ENCODE results near the gene UPF1.

Gene UPF1

GRCh38 chr19:18857223-18857622 lies 25.5 kb downstream of the UPF1 start:
- DNase-seq (ENCODE audit: low read depth, low spot score) = no peak

DNA sequence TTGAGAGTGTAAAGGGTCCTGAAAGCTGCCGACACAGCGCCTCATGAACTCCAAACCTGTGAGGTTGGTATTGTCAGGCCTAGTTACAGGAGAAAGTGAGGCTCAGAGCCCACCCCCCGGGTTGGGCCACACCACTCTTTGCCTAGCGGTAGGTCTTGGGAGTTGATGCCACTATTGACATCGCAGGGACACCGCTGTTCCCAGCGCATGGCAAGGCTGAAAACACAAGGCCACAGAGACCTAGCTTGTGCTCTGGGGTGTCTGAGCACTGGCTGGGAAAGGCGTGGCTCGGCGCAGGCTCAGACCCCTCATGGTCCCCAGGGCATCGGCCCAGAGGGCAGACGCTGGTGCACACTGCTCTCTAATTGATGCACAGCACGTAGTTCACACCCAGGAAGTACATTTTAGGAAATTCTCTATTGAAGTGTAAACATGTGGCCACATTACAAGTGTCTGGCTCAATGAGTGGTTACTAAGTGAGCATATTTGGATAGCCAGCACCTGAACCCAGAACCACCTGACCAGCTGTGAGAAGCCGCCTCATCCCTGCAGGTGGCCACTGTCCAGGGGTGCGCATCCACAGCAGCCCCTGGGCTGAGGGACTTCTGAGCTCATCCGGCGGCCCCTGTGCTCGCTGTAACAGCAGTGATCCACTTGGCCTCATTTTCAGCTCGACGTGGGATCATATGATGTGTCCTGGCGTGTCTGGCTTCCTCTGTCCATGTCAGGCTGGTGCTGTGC lies 27.3 kb downstream of the UPF1 start:
- no peak for DNase-seq (ENCODE audit: low read depth, low spot score)

- DNase-seq (ENCODE audit: low read depth, low spot score) = no peak
Measured at GRCh38 chr19:18859676-18860301, 28.0 kb downstream of the UPF1 start.

DNA sequence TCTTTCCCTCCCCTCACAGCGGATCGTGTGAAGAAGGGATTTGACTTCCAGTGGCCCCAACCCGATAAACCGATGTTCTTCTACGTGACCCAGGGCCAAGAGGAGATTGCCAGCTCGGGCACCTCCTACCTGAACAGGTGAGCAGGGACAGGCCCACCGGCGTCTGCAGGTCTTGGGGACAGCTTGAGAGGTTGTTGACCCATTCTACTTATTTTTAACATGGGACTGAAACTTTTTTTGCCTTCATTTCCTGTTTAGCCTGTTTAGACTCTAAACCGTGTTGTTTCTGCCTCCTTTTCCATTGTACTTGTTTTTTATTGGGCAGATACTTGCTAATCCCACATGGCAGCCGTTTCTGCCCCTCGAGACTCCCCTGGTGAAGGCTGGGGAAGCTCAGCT lies 28.5 kb downstream of the UPF1 start:
- DNase-seq (ENCODE audit: low read depth, low spot score) = no peak

- DNase-seq (ENCODE audit: low read depth, low spot score) = no peak
Measured at GRCh38 chr19:18860725-18861124, 29.0 kb downstream of the UPF1 start.

DNA sequence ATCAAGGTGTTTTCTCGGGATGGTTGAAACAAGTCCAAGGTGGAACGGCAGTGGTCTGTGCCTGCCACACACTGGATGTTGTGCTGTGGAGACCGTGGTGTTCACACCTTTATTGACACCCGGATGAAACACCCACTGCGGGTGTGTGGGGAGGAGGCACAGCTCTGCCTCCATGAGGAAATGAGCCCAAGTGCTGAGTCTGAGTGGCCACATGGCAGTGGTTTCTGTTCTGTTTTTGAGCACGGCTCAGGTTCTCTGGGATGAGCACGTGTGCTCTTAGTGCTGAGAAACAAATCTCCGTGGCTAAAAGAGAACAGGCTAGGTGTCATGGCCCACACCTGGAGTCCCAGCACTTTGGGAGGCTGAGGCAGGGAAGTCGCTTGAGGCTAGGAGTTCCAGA lies 29.5 kb downstream of the UPF1 start:
- DNase-seq (ENCODE audit: low read depth, low spot score) = no peak

DNA sequence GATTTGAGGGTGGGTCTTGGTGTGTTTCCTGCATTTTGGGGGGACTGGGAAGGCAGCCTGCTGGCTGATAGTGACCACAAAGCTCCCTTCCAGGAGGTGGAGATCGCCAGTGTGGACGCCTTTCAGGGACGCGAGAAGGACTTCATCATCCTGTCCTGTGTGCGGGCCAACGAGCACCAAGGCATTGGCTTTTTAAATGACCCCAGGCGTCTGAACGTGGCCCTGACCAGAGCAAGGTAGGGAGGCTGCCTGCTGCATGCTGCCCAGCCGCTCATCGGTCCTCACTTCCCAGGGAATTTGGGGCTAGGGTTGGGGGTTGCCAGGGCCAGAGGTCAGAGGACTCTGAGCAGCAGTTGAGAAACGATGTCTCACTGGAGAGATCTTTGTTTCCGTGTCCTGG lies 30.2 kb downstream of the UPF1 start:
- DNase-seq (ENCODE audit: low read depth, low spot score) = no peak

DNA sequence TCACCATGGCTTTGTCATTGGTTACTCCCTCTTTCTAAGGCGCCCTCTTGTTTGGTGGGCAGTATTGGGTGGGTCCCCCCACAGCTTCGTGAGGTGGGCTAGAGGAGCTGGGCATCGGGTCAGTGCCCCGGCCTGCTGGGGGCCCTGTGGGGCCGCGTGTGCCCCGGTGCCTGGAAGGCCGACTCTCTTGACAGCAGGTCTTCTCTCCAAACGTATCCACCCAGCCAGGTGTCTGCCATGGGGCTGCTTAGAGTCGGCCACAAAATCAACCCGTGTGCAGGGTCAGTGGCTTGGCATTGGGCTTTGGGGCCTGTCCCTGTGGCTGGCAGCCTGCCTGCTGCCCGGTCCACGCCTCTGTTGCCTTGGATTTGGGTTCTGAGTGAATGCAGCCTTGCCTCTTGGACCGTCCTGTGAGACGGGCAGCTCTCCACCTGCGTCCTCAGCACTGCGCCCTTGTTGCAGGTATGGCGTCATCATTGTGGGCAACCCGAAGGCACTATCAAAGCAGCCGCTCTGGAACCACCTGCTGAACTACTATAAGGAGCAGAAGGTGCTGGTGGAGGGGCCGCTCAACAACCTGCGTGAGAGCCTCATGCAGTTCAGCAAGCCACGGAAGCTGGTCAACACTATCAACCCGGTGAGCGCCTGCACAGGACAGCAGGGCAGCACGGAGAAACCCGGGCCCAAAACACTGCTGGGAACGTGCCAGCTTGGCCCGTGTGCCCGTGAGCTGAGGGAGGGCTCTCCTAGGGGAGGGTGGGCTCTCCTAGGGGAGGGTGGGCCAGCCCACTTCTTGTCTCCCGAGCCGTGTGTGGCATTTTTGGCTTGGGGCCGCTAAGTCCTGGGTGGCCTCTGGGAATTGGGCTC lies 31.4 kb downstream of the UPF1 start:
- no peak for DNase-seq (ENCODE audit: low read depth, low spot score)

DNA sequence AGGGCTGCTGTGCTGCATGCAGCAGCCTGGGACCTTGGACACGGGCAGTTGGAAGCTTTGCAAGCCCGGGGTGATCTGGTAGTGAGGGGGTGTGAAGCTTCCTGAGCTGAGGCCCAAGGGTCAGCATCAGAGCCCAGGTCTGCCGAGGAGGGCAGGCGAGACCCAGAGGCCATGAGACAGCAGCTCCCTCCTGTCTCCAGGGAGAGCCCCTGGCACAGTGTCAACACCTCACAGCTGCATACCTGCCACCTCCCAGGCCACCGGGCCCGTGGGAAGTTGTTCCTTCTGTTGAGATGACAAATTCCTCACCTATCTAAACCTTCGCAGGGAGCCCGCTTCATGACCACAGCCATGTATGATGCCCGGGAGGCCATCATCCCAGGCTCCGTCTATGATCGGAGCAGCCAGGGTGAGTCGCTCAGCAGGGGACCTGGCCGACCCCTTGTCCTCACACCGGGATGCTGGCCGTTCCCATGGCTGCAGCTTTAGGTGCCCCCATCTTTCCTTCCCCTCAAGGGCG lies 32.1 kb downstream of the UPF1 start:
- DNase-seq (ENCODE audit: low read depth, low spot score) = no peak

DNA sequence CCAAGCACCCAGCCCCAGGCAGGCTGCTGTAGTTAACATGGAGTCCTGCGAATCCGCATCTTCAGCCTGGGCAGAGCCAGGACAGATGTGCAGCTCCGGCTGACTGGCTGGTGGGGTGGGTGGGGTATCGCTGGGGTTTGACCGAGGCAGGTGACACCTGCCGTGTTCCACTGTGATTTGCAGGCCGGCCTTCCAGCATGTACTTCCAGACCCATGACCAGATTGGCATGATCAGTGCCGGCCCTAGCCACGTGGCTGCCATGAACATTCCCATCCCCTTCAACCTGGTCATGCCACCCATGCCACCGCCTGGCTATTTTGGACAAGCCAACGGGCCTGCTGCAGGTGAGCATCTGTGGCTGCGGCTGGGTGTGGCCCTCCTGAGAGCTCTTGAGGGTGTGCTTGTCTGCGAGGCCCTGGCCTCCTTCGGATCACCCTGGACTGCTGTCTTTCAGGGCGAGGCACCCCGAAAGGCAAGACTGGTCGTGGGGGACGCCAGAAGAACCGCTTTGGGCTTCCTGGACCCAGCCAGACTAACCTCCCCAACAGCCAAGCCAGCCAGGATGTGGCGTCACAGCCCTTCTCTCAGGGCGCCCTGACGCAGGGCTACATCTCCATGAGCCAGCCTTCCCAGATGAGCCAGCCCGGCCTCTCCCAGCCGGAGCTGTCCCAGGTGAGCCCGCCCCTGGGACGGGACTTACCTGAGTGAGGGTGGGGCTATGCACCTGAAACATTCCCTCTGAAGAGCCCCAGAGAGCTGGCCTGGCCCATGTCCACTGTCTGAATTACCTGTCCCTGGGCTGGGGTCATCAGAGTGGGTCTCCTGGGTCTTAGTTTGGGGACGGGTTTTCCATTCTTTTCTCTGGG lies 33.6 kb downstream of the UPF1 start:
- no peak for DNase-seq (ENCODE audit: low read depth, low spot score)

GRCh38 chr19:18865973-18866799 lies 34.4 kb downstream of the UPF1 start:
- DNase-seq (ENCODE audit: low read depth, low spot score) = no peak

- DNase-seq (ENCODE audit: low read depth, low spot score) = no peak
Measured at GRCh38 chr19:18866800-18867123, 35.0 kb downstream of the UPF1 start.

- DNase-seq (ENCODE audit: low read depth, low spot score) = no peak
Measured at GRCh38 chr19:18867199-18867598, 35.4 kb downstream of the UPF1 start.

DNA sequence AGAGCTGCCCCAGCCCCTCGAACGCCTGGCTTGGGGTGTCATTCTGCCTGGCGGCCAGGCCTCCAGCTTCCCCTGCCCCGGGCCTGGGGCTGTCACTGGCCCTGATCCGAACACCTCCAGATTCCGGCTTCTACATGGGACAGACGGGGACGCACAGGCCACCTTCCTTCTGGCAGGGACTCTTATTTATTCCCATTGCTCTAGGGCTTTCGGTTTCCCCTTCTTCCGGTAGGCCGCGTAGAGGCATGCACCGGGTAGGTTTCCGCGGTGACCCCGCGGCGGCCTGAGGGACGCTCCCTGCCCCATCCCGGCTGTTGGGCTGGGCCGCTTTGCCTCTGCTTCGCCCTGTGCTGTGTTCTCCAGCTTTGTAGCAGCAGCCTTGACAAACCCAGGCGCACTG lies 36.0 kb downstream of the UPF1 start:
- no peak for DNase-seq (ENCODE audit: low read depth, low spot score)

GRCh38 chr19:18868380-18869022 lies 36.7 kb downstream of the UPF1 start:
- DNase-seq (ENCODE audit: low read depth, low spot score) = no peak

DNA sequence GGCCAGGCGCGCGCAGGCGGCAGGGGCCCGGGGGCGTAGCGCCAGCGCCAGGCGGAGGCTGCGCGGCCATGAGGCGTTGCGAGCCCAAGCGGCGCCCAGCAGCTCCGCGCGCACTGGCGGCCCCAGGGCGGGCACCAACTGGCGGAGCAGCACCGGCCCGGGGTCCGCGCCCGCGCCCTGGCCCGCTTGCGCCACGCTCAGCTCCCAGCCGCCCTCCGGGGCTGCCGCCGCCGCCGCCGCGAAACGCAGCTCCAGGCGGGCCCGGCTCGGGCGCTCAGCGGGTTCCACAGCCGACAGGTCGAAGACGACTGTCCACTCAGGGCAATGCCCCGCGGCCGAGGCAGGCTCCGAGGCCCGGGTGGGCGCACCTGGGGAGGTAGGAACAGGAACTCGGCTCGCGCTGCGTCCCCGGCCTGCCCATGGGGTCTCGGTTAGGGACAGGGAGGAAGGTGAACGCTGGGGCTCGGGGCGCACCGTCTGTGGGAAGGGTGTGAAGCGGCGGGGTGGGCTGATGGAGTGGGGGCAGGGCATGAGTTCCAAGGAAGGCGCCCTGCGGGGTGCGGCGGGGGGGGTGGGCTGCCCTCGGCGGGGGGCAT lies 37.4 kb downstream of the UPF1 start:
- no peak for DNase-seq (ENCODE audit: low read depth, low spot score)

- DNase-seq (ENCODE audit: low read depth, low spot score) = no peak
Measured at GRCh38 chr19:18869781-18870530, 38.2 kb downstream of the UPF1 start.

GRCh38 chr19:18870531-18871172 lies 38.9 kb downstream of the UPF1 start:
- DNase-seq (ENCODE audit: low read depth, low spot score) = no peak

DNA sequence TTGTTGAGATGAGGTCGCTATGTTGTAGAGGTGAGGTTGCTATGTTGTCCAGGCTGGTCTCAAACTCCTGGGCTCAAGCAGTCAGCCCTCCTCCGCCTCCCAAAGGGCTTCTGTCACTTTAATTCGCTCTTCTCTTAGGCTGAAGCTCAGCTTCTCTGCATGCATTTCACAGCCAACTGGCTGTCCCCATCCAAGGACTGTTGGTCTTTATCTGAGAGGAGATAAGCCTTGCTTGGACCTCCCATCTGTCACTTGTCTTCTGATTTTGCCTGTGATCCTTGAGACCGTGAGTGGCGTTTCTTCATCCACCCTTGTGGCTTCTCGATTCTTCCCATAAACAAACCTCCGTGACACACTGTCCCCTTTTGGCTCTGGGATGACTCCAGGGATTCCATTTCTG lies 39.8 kb downstream of the UPF1 start:
- no peak for DNase-seq (ENCODE audit: low read depth, low spot score)
